ENCODE measurements around the gene TNS1.

The TNS1 gene

DNA sequence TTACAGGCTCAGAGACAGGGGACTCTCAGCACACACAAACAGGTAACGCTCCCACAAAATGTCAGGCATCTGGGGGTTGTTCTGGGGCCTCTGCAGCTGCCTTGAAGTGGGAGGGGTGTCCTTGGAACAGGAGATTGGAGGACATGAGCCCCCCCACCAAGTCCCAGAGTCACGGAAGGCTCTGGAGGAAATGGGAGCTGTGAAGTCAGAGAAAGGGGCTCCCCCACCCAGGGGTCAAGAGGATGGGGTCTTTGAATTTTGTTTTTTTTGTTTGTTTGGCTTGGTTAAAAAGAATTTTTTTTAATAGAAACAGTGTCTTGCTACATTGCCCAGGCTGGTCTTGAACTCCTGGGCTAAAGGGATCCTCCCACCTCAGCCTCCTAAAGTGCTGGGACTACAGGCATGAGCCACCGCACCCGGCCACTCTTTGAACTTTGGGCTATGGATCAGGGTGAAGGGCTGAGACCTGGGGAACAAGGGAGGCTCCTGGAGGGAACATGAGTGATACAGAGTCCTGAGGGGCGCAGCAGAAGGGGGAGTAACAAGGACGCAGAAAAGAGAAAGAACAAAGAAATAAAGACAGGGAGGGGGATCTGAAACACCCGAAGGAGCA lies 46.8 kb downstream of the TNS1 start:
- DNase-seq = no peak

DNA sequence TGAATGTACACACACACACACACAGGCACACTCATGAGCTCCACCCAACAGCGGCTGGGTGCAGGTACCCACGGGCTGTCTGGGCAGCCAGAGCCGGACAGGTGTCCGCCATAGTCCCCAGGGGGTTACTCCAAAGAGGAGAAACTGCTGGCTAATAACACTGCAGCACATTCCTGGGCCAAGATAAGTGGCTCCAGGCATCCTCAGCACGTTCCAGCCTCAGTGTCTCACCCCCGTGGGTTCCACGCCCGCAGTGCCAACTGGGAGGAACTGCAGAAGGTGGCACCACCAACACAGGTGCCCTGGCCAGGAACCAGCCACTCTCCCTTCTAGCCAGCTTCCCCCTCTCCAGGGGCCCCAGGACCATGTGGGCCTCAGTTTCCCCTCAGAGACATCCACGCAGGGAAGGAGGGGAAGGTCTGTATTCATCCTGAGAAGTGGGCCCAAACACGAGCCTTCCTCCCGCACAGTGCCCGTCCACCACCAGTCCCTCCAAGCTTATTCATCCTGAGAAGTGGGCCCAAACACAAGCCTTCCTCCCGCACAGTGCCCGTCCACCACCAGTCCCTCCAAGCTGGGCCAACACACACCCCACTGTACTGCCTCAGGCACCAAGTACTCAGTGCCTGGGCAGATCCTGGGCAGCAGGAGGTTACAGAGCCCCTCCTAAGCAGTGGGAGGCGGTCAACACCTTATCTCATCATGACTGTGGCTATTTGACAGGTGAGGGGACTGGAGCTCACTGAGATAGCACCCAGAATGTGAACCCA lies 47.6 kb downstream of the TNS1 start:
- DNase-seq = no peak

DNA sequence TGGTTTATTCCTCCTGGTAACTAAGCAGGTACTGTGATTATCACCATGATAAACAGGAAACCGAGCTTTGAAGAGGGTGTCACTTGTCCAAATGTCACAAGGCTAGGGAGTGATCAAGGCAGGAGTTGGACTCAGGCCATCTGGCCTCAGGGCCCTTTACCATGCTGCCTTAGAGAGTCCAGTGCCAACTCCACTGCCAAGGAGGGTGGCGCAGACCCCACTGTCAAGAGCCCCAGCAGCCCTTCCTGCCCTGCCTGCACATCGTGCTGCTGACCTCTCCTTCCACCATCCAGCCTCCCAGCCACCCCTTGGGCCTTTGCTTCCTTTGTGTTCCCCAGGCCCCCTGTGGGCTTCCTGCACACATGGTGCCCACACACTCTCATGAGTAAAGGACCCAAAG lies 48.3 kb downstream of the TNS1 start:
- DNase-seq = no peak

DNA sequence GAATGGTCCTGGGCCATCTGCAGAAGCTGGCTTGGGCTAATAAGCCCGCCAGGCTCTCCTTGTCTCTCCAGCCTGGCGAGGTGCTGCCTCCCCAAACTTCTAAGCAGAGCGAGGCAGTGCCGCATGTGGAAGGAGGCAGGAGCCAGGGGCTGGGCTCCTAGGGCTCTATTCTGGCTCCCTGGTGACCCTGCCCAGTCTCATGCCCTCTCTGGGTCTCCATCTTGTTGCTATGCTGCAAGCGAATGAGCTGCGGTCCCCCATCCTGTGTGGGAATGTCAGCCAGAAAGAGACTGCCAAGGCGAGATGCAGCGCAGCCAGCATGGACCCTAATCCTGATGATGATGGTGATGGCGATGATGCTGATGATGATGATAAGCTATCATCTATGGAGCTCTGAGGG lies 48.7 kb downstream of the TNS1 start:
- no peak for DNase-seq

DNA sequence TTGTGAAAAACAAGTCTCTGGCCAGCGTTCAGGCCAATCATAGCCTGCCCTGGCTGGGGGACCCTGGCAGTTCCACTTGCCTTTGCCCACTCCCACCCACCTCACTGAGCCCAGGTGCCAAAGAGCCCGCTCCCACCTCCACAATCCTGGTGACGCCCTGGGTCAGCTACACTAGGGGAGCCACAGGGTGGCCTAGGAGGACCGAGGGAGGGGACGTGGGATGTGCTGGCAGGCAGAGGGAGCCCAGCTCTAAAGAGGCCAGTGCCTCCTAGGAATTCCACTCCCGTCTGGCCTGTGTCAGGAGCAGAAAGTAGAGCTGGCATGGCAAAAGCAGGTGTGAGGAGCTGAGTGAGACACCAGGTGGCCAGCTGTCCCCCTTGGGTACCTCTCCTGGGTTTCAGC lies 49.3 kb downstream of the TNS1 start:
- DNase-seq = no peak

DNA sequence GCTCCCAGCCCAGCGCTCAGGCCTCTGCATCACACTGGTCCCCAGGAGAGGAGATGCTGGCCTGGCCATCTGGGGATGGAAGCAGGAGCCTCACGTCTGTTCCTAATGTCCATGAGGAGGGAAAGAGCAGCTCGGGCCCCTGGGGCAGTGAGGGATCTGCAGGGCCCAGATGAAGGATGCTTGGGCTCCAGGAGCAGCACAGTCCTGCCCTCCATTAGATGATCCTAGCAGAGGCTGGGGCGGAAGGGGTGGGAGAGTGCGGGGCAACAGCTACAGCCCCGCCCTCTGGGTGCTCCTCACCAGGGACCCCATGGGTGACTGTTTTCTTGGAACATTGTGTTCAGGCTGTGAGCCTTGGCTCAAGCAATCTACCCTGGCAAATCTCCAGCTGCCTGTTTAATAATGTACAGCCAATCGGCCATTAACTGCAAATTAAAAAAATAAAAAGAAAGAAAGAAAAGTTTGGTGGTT lies 49.7 kb downstream of the TNS1 start:
- no peak for DNase-seq

DNA sequence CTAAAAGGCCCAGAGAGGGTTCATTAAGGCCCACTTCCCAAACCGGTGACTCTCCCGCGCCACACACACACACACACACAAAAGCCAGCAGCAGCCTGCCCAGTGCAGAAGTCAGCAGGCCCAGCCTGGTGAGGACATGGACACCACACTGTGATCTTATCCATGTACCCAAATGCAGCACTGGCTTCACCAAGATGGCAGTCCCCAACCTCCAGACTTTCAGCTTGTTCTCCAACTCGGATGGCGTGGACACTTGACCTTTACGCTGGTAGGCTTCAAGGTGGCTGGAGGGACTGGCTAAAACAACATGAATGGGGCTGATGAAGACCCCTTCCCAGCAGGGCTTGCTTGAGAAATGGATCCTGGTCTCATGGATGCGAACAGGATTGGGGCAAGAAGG lies 50.4 kb downstream of the TNS1 start:
- DNase-seq = no peak

DNA sequence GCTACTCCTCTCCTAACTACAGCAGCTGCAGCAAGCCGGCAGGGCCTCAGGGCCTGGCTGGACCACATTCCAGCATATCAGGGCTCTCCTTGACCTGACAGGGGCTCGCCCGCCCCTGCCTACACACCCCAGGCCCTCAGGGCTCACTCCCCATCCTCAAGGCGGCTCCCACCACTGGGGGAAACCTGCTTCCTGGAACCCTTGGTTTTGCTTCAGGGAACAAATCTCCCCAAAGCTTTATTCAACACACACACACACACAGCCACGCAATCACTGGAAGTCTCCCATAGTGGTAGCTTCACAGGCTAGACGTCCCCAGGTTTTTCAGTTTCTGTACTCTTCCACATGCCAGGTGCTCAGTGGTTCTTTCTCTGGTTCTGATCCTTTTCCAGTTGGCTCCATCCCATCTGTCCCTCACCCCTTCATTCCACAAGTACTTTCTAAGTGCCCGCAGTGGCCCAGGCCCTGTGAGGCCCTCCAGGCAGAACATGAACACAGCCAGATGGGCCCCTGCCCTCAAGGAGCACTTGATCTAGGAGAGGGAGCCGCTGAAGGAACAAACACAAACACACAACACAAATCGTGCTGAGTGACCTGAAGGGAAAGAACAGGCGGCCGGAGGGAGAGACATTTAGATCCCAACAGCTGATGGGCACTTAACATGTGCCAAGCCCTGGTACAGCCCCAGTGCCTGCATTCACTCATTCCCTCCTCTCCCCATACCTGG lies 51.1 kb downstream of the TNS1 start:
- DNase-seq = no peak

DNA sequence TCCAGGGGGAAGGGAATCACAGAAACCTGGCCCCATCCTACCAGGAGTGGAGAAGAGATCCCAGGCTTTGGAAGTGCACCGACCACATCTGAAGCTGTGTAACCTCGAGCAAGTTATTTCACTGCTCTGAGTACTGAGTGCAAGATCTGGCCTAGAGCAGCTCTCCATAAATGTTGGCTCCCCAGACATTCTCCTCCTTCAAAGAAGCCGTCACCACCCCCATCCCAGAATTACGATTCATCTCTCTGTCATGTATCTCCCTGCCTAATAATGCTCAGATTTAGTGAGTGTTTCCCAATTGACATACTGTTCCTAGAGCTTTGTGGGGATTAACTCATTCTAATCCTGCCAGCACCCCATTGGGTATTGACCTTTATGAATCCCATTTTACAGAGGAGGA lies 51.7 kb downstream of the TNS1 start:
- no peak for DNase-seq

DNA sequence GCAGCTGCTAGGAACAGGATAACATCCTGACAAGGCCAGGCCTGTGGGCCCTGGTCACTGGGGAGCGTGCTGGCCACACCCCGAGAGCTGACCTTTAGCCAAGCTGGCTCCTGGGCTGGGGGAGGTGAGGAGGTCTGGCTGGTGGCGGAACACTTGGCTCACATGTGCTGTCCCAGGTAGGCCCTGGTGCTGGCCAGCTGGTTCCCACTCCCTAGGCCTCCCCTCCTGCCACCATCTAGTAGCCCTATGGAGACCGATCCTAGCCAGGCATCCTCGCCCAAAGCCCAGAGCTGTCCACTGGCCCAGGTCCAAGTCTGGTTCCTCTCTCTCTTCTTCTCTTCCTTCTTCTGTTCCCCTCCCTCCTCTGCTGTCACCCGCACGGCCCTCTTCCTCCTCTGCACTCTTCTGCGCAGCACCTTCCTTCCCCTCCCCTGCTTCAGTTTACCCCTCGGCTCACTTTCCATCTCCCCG lies 52.4 kb downstream of the TNS1 start:
- no peak for DNase-seq

DNA sequence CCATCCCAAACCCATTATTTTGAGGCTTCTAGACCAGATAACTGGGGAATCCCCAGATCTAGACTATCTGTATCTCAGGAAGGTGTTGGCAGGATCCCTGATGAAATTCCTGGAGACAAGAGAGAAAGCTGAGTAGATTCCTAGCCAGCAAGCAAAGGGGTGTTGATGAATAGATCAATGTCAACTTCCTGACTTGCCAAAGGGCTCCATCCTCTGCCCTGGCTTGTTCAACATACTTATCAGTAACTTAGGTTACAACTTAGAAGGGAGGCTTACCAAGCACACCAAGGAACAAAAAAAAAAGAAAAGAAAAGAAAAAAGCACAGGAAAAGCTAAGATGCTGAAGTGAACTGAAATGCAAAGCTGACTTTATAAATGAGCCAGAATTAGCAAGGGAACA lies 53.3 kb downstream of the TNS1 start:
- no peak for DNase-seq

DNA sequence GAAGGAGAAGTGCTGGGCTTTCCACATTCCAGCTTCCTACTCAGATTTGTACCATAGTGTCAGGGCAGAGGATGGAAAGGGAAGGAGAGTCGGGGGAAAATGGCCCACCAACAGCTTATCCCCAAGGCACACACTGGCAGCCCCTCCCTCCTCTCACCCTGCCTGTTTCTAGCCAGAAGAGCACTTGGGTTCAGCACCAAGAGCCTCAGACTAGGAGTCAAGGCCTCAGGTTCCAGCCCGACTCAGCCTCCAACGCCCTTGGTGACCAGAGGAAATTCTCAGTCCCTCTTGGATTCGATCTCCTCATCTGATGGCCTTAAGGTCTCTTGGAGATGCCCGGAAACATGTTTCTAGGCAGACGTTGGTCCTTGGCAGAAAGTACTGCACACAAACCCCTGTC lies 53.9 kb downstream of the TNS1 start:
- DNase-seq = no peak

DNA sequence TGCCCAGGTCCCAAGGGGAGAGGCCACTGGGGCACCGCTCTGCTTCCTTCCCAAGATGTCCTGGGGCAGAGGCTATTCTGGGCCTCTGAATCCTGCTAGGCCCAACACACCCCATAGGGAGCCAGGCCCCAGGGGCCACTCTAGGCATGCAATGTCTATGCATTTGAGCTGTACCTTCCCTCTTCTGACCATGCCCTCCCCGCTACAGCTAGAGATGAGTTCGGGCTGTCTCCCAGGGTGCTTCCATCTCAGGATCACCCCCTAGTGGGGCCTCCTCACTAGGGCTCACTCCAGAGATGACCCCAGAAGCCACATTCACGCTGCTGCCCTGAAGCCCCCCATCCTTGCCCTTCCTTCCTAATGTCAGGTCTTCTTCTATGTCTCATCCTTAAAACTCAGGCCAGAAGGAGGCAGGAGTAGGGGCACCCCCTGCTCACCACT lies 54.4 kb downstream of the TNS1 start:
- DNase-seq = no peak

DNA sequence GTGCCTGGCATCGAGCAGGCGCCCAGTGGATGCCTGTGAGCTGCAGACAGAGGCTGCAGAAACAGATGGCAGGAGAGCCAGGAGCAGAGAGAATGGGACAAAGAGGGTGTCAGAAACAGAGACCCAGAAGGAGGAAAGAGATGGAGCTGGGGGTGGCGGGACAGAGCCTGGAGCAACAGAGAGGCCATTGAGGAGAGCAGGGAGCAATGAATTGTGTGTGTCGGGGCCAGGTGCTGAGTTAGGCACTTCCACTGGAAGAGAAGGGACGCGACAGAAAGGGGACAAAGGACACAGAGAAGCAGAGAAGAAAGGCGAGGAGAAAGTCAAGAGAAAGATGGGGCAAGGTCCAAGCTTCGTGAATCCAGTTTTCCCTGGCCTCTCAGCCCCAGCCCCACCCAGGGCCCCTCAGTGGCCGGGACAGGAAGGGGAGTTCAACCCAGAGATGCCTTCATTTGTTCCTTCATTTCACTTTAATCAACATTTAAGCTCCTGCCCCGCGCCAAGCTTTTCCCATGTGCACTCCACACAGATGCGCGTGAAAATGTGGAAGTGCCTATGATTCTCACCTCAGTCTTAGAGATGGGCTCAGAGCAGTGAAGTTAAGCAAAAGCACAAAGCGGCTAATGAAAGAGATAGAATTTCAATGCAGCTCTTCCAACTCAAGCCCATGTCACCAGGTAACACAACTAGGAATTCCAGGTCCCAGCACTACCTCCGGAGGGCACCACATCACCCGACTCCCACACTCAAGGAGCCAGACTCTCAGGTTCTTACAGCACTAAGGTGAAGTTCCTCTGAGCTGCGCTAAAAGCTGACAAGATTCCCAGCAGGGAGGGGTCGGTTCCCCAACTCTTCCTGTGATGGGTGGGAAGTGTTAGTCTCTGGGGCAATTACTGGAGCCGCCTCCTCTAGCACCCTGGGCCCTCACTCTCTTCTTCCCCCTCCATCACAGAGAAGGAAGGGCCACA lies 55.1 kb downstream of the TNS1 start:
- no peak for DNase-seq

DNA sequence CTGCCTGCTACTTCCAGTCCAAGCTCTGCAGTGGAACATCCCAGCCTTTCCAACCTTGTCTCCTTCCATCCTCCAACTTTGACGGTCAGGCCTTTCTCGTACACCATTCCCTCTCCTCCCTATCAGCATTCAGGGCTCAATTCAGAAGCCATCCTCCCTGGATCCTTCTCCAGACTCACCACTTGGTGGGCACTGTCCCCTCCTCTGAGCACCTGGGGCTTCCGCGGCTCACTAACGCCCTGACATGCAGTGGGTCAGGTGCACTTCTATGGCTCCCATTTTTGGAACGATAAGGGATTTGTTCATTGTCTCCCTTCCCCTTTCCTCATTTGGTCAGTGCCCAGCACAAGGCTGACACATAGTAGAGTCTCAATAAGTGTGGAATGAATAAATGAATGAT lies 56.7 kb downstream of the TNS1 start:
- DNase-seq = no peak

DNA sequence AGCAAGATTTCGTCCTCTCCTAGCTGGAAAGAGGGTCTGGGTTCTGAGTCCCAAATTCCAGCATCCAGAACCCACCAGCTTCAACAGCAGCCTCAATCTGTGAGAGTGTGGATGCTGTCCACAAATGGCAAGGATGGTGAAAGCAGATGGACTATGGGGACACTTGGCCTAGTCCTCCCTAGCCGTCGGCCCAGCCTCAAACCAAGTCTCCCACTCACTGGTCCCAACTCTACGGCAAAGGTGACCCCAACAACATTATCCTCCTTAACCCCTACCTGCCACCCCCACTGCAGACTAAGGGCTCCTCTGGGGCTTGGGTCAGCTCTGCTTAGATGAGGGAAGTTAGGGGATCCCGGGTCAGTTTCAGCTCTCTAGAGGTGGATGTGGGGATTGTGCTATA lies 57.3 kb downstream of the TNS1 start:
- DNase-seq = no peak

DNA sequence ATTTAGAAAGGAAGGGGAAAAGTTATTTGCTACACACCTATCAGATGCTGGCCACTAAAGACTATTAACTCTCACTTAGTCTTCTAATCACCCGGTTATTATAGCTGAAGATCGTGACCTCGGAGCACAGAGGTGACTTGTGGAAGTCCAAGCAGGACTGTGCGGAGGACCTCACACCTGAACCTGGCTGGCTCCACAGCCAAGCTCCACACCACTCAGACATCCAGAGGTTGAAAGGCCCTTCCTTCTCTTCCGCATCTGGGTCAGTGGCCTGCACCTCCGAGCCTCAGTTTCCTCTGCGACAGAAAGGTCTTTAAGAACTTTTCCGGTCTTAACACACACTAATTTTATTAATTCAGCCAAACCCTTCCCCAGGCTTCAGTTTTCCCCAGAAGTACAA lies 57.9 kb downstream of the TNS1 start:
- DNase-seq = no peak

DNA sequence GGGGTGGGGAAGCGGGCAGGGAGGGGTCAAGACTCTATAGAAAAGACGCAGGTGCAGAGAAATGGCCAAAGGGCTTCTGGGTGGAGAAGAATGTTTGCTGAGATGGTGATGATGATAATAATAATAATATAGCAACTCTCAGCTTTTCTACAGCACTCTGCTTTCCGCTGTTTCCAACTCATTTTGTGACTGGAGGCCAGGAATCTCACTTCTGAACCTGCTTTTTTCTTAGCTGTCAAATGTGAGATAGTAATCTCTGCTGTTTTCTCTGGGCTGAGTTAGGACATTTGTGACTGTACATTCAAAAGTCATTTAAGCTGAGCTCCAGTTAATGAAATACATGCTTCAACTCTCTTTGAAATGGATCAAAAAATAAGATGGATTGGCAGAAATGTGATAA lies 58.4 kb downstream of the TNS1 start:
- DNase-seq = no peak

DNA sequence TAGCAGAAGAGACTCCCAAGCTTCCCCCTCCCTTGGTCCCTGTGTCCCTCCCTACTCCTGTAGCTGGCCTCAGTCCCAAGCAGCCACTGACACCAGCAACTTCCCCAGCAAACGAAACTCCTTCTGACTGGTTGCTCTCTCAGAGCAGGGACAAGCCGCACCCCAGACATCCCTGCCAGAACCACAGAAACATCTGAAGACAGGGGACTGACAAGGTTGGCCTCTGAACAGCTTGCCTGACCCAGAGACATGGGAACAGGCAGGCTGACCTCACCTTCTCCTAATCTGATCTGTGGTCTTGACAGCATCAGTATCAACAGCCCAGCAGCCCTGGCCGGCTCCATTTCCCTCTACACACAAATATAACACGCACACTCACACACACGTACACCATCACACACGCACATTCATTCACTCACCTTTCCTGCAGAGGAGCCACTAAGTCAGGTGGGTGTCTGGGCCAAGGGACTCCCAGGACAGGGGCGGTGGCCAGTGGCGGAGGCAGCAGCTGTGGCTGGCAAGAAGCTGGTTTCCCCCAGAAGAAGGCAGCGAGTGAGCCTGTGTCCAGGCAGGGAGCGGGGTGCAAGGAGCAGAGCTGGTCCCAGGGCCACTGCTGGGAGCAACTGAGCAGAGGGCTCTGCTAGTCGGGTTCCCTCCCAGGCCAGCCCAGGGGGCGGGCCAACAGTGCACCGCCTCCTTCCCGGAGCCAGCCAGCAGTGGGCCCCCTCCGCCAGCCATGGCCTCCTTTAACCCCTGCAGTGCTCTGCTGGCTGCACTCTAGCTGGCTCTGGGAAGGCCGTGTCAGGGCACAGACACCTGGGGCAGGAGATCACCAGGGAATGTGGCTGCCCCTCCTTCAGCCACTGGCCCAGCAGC lies 59.1 kb downstream of the TNS1 start:
- peak; percentile 73 for DNase-seq

DNA sequence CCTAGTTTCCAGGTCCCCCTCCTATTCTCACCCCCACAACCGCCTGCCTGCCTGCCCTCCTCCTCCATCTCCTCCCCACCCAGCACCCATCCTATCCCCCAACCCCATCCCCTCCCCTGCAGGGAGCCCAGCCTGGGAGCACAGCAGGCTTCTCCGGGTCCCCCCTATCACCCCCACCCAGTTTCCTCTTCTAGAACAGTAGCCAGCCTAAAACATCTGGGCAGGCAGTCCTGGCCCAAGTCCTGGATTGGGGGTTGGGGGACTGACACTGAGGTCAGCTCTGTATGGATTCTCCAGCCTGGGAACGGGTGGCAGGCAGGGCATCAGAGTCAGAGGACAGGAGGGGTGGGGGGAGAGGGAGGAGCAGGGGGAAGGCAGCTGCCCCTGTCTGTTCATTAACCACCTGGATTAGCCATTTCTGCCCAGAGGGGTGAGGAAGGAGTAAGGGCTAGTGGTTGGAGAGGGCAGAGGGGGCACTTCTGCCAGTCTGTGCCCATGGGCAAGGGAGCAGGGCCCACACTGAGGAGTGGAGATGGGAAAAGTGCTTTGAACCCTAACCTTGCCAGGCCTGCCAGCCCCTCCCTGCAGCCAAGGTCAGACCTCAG lies 60.0 kb downstream of the TNS1 start:
- no peak for DNase-seq

All from NCI-H1694 treated with DMSO at 0.1 percent for 48 hours (cell line).